Stimulated activated naive CD4-positive, alpha-beta T cell treated with Interleukin-2 at 50 U/mL for 16 hours (primary cell): ENCODE measurements around the gene SDK1.

Source experiments
- DNase-seq: peaks from one replicate; lab custom pipeline; 2025; lab: John Stamatoyannopoulos, UW

Gene SDK1

DNA sequence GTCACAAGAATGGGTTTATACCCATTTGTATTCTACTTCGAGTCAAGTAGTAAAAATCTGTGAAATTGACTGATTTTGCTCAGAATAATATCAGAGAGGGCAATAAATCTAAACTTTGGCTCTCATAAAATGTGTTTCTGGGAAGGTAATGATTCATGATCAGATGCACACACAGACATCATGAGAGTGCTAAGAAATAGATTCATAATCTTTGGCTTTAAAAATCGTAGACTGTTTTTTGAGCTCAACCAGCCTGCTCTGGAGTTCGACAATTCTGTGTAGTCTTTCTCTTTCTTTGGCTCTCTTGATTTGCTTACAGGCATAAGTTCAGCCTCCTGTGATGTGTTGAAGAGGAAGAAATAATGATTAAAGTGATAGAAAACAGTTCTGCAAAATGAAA, 494.7 kb downstream of the SDK1 start:
- no peak for DNase-seq

GRCh38 chr7:3805151-3805550, 504.1 kb downstream of the SDK1 start:
- DNase-seq = no peak

- DNase-seq = no peak
These were observed 505.5 kb downstream of the SDK1 start for GRCh38 chr7:3806516-3806915.

- no peak for DNase-seq
These were observed 506.8 kb downstream of the SDK1 start for GRCh38 chr7:3807824-3808223.

- DNase-seq = no peak
These were observed 520.4 kb downstream of the SDK1 start for GRCh38 chr7:3821488-3821887.

DNA sequence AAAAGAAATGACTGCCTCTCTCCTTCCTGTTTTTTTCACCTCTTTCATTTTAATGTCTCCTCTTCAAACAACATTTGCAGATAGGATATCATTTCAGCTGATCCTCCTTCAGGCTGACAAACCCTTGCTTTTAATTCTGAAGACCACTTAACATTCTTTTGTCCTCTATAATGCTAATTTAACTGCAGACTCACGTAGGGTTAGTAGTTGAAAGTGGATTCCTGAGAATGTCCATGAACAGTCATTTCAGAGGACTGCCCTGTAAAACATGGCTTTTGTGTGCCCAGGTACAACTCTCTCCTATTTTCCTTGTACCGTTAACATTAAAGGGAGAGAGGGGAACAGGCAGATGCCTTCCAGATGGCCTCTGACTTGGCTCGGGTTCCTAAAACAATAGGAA, 524.4 kb downstream of the SDK1 start:
- no peak for DNase-seq

GRCh38 chr7:3832199-3832598, 531.1 kb downstream of the SDK1 start:
- no peak for DNase-seq

GRCh38 chr7:3835109-3835508, 534.1 kb downstream of the SDK1 start:
- no peak for DNase-seq

DNA sequence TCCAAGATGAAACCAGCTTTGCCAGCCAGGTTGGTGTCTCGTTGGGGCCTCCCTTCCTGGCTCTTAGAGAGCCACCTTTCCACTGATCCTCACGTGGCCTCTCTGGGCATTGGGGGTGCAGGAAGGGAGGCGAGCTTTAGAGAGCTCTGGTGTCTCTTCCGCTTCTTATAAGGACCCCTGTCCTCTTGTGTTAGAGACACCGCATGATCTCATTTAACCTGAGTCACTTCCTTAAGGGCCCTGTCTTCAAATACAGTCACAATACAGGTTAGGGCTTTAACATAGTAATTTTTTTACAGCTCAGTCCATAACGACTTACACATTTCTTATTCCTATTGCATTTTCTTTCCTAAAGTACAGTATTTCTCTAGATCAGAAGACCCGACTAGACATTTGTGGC, 535.8 kb downstream of the SDK1 start:
- no peak for DNase-seq

DNA sequence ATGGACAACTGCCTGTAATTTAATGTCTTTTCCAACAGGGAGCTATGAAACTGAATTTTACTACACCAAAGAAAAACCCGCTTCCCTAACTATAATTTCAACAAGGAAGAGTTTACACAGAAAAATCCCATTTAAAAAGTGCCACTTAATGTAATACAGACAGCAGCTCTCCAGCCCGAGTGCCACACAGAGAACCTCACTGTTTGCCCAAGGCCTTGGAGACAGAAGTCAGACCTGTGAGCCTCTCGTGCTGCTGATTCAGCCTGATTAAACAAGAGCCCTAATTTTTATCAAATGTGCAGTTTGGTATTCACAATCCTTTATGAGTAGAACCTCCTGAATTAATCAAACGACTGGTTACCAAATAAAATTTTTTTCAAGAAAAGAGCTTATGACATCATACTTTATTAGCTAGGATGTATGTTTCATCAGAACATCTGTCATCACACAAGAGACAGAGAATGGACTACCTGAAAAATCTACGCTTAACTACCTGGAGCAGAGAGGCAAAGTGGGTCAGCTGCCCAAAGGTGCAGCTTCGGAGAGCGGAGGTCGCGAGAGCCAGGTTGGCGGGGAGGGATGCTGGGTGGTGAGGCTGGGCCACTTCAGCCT, 543.6 kb downstream of the SDK1 start:
- DNase-seq = no peak

GRCh38 chr7:3846738-3847137, 545.7 kb downstream of the SDK1 start:
- DNase-seq = no peak

DNA sequence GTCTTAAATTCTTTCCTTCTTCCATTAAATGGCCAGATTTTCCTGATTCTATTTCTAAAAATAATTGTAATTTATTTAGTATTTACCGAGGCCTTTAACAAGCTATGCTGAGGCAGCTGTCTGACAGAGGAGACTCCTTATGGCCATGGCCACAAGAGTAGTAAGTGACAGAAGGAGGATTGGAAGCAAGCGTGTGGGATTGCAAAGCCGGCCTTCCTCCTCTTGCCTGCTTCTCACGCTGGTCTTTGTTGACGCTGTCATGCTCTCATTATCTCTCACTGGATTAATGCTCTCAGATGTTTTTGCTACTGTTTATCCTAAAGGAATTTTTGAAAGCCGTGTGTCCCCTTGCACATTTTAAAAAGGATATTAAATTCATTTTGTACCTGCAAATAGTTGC, 546.3 kb downstream of the SDK1 start:
- DNase-seq = no peak

- no peak for DNase-seq
These were observed 558.4 kb downstream of the SDK1 start for GRCh38 chr7:3859431-3859830.

DNA sequence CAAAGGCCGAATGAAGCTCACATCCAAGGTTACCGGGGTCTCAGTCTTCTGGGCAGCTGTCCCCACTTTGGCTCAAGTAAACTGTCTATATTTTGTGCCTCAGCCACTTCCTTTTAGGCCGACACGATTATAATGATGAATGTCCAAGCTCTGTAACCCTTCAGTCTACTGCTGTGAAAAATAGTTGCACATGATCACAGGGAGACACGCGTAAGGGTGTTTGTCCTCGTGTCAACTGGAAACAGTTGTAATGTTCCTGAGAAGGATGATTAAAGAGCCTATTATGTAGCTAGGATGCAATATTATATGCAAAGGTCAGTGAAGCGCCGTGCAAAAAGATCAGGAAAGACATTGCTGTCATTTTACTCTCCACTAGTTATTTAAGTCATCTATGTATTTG, 559.9 kb downstream of the SDK1 start:
- no peak for DNase-seq

DNA sequence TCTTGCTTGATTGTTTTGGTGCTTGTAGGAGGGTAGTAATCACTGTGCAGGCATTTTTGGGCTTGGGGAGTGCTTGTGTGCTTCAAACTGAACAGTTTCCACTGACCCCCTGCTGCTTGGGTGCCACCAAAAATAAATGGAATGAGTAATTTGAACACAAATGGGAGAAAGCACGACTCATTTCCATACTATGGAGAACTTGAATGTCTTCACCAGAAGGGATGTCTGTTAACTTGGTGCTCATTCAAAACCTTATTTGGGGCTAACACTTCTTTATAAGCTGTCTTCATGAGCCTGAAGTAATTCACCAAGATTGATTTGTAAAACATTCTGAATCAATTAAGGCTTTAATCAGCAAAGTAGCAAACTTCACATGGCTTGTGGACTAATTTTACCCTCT, 560.3 kb downstream of the SDK1 start:
- DNase-seq = no peak

DNA sequence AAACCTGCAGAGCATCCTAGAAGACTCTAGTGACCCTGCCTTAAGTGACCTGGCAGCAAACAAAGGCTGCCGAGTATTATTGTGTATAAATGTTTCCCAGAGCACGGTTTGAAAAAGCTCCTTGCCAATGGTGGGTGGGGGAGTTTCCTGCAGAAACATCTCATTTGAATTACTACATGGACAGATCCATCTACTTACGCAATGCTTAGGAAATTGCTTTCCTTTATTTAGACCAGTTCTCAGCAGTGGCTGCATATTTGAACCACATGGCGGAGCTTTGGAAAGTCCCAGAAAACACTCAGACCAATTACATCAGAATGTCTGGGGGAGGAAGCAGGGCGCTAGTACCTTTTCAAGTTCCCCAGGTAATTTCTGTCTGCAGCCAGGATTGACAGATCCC, 560.9 kb downstream of the SDK1 start:
- no peak for DNase-seq

- DNase-seq = no peak
These were observed 561.7 kb downstream of the SDK1 start for GRCh38 chr7:3862774-3863173.

GRCh38 chr7:3866277-3866676, 565.2 kb downstream of the SDK1 start:
- no peak for DNase-seq

GRCh38 chr7:3867863-3868262, 566.8 kb downstream of the SDK1 start:
- DNase-seq = no peak

GRCh38 chr7:3879355-3880075, 578.5 kb downstream of the SDK1 start:
- no peak for DNase-seq

DNA sequence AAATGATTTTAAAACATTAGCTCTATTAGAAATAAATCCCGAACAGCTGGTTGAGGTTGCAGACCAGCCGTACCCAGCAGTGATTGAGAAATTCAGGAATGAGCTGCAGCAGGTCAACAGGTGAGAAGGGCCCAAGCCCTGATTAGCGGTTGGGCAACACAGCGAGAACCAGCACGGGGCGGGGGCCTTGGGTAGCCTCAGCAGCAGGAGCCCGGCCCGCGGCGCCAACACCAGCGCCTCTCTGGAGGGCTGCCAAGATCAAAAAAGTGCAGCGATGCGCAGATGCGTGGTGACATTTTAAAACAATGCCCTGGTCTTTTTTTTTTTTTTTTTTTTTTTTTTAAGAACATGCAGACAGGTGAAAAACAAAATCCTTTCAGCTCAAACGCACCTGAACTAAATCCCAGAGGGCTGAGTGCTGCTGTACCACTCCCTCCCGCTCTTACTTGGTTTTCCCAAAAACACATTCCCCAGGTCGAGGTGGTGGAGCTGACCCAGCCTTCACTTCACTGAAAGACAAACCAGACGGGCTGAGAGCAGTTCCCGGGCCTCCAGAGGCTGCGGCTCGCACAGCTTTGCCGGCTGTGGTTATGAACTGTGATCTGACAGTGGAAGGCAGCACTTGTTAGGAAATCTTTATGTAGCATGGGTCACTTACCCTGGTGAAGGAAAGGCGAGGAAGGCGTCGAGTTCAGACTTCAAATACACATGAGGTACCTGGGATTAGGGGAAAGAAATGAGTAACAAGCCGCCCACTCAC, 579.4 kb downstream of the SDK1 start:
- DNase-seq = no peak

DNA sequence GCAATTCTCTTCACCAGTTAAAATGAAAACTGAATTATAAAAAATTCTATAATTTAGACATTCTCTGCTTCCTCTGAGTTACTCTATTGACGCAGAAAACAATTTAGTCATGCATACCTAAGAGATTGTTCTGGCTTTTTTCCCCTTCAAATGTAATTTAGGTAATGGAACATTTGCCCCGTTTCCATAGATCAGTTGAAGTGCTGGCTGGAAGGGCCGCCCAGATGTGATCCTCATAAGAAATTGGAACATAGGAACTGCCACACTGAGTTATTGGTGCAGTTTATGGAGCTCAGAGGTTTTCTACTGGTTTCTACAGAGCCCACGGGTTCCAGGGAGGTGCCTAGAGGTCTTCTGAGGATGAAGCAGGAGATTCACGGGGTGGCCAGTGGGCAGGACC, 581.7 kb downstream of the SDK1 start:
- DNase-seq = no peak

DNA sequence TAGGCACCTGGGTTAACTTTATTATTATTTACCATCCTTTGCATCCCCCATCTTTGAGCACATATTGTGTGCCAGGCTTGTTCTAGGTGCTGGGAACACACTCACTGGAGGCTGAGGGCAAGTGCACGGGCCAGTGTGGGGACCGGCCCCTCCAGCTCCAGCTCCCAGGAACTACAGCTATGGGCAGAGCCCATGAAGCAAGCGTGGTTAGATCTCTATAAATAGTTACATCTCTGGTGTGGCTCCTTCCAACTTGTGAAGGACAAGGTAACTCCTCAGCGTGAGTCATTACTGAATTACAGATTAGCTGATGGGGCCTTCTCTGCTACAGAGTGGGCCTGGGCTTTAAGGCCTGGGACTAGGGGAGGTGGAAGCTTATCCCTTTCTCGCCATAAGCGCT, 583.5 kb downstream of the SDK1 start:
- DNase-seq = no peak
